H1 (cell line): Measurements from ENCODE around the gene RUNX1. TPM values are rescaled to one million over a fixed set of nuclear protein-coding genes. Genes with fewer than 3 reads are reported as not detected.

Experiments used
- CTCF ChIA-PET: fragments of 300-600 bp; sonication (Branson Sonifier 250); formaldehyde crosslinking; loops from one replicate; lab custom pipeline; 2021; ENCODE audit not compliant: partially characterized antibody; lab: Charles Lee
- POLR2A ChIA-PET: fragments of 300-600 bp; sonication (Branson Sonifier 250); formaldehyde crosslinking; loops from one replicate; lab custom pipeline; 2021; ENCODE audit warnings: inconsistent platforms; ENCODE audit not compliant: partially characterized antibody; lab: Charles Lee
- DNase-seq, 2 experiments: peaks; one replicate each; pipeline versions ENCODE4 v3.0.0 to v3.0.0-alpha.2; 2010 to 2022; ENCODE audit warnings: low spot score in 2 of 2, low read depth in 1 of 2, mixed read lengths in 1 of 2
- FAIRE-seq: peaks from 2 replicates; lab custom pipeline; 2011; peaks lifted over from hg19 to GRCh38; lab: Jason Lieb, UNC
- H2AFZ ChIP-seq: 2 replicates; pipeline ENCODE4 v1.8.1; 2012; ENCODE audit warnings: low read length, inconsistent platforms
- H2AK5ac ChIP-seq: 2 replicates; pipeline ENCODE4 v1.6.1; 2013; ENCODE audit warnings: low read depth, low read length
- H2BK120ac ChIP-seq: replicated peaks from 2 replicates; pipeline ENCODE3; 2013; ENCODE audit warnings: low read depth, low read length, inconsistent platforms
- H2BK12ac ChIP-seq: 2 replicates; pipeline ENCODE4 v1.6.1; 2013; ENCODE audit warnings: low read depth, low read length
- H2BK15ac ChIP-seq: 2 replicates; pipeline ENCODE4 v1.6.1; 2013; ENCODE audit warnings: low read length
- H2BK20ac ChIP-seq: 2 replicates; pipeline ENCODE4 v1.6.1; 2013; ENCODE audit warnings: low read length
- H2BK5ac ChIP-seq: 2 replicates; pipeline ENCODE4 v1.6.1; 2013; ENCODE audit warnings: low read depth, low read length
- H3K14ac ChIP-seq: 2 replicates; pipeline ENCODE4 v1.6.1; 2013; ENCODE audit warnings: inconsistent platforms; ENCODE audit not compliant: insufficient read length
- H3K18ac ChIP-seq: 2 replicates; pipeline ENCODE4 v1.6.1; 2013; ENCODE audit warnings: low read length; ENCODE audit errors: extremely low read depth
- H3K23ac ChIP-seq: 2 replicates; pipeline ENCODE4 v1.6.1; 2013; ENCODE audit warnings: inconsistent platforms; ENCODE audit not compliant: insufficient read length
- H3K23me2 ChIP-seq: 2 replicates; pipeline ENCODE4 v1.6.1; 2013; ENCODE audit warnings: low read depth, low read length
- H3K27ac ChIP-seq: 2 replicates; pipeline ENCODE4 v1.6.1; 2011; ENCODE audit warnings: low read depth, low read length, inconsistent platforms
- H3K27me3 ChIP-seq, 4 experiments: replicated peaks in 1 of 4; 1 replicate in 1 of 4; 2 replicates in 3 of 4; pipeline versions ENCODE4 v1.6.1 to v1.8.1; 2011 to 2013; ENCODE audit warnings: low read length in 3 of 4, mild to moderate bottlenecking in 3 of 4, inconsistent platforms in 2 of 4, mixed read lengths in 2 of 4, moderate library complexity in 1 of 4; ENCODE audit not compliant: control insufficient read depth in 3 of 4, insufficient read depth in 3 of 4; ENCODE audit errors: extremely low read depth in 1 of 4
- H3K36me3 ChIP-seq, 4 experiments: 2 replicates each; pipeline versions ENCODE4 v1.6.1 to v1.8.1; 2011 to 2013; ENCODE audit warnings: mild to moderate bottlenecking in 4 of 4, low read length in 3 of 4, moderate library complexity in 2 of 4, control low read depth in 1 of 4, inconsistent platforms in 1 of 4; ENCODE audit not compliant: insufficient read depth in 4 of 4, control insufficient read depth in 2 of 4
- H3K4ac ChIP-seq: replicated peaks from 2 replicates; pipeline ENCODE3; 2013; ENCODE audit warnings: low read length, low read depth, mixed read lengths, inconsistent platforms; ENCODE audit not compliant: insufficient read length
- H3K4me1 ChIP-seq, 4 experiments: replicated peaks in 1 of 4; 1 replicate in 1 of 4; 2 replicates in 3 of 4; pipeline versions ENCODE4 v1.6.1 to v1.8.1; 2011 to 2013; ENCODE audit warnings: low read length in 3 of 4, inconsistent platforms in 2 of 4, mixed read lengths in 1 of 4; ENCODE audit not compliant: insufficient read depth in 4 of 4, control insufficient read depth in 3 of 4
- H3K4me2 ChIP-seq, 2 experiments: 2 replicates each; pipeline versions ENCODE4 v1.6.1 to v1.8.1; 2011 to 2013; ENCODE audit warnings: low read depth in 2 of 2, low read length in 2 of 2, control low read depth in 1 of 2, inconsistent platforms in 1 of 2, mild to moderate bottlenecking in 1 of 2; ENCODE audit not compliant: insufficient read depth in 1 of 2
- H3K4me3 ChIP-seq, 4 experiments: fragments of 200-600, 300-600 bp in 1 of 4; sonication (generic), shearing (Covaris generic), sonication (Bioruptor Twin) in 1 of 4; 2 replicates each; pipeline versions ENCODE4 v1.5.1 to v1.8.1; 2011 to 2016; ENCODE audit warnings: low read length in 4 of 4, low read depth in 3 of 4, control low read depth in 2 of 4, inconsistent platforms in 2 of 4, mild to moderate bottlenecking in 2 of 4, mixed read lengths in 1 of 4, moderate library complexity in 1 of 4; ENCODE audit not compliant: insufficient read depth in 2 of 4; ENCODE audit errors: extremely low read depth in 1 of 4
- H3K56ac ChIP-seq: replicated peaks from 2 replicates; pipeline ENCODE3; 2013; ENCODE audit warnings: low read depth, mild to moderate bottlenecking, mixed read lengths, low read length, inconsistent platforms; ENCODE audit not compliant: insufficient read length
- H3K79me1 ChIP-seq: 2 replicates; pipeline ENCODE4 v1.6.1; 2013; ENCODE audit warnings: low read depth, low read length, control low read depth
- H3K79me2 ChIP-seq, 2 experiments: 2 replicates each; pipeline versions ENCODE4 v1.6.1 to v1.8.1; 2012 to 2013; ENCODE audit warnings: low read length in 2 of 2, mild to moderate bottlenecking in 2 of 2, inconsistent platforms in 1 of 2; ENCODE audit not compliant: insufficient read depth in 2 of 2, control insufficient read depth in 1 of 2
- H3K9ac ChIP-seq, 4 experiments: replicated peaks in 1 of 4; 1 replicate in 1 of 4; 2 replicates in 3 of 4; pipeline versions ENCODE4 v1.6.1 to v1.8.1; 2011 to 2013; ENCODE audit warnings: low read depth in 3 of 4, low read length in 3 of 4, control low read depth in 2 of 4, mild to moderate bottlenecking in 2 of 4, moderate library complexity in 2 of 4, inconsistent platforms in 1 of 4; ENCODE audit errors: extremely low read depth in 1 of 4
- H3K9me3 ChIP-seq, 2 experiments: 2 replicates each; pipeline versions ENCODE4 v1.6.1 to v1.8.1; 2012 to 2013; ENCODE audit warnings: mild to moderate bottlenecking in 2 of 2, moderate library complexity in 2 of 2, control low read depth in 1 of 2, inconsistent platforms in 1 of 2, low read depth in 1 of 2, low read length in 1 of 2, mixed read lengths in 1 of 2; ENCODE audit not compliant: insufficient read depth in 2 of 2
- H4K20me1 ChIP-seq, 2 experiments: replicated peaks in 1 of 2; 2 replicates each; pipeline versions ENCODE3 to v1.8.1; 2011 to 2013; ENCODE audit warnings: inconsistent platforms in 2 of 2, low read length in 2 of 2, mild to moderate bottlenecking in 1 of 2; ENCODE audit not compliant: insufficient read depth in 2 of 2, control insufficient read depth in 1 of 2
- H4K5ac ChIP-seq: 2 replicates; pipeline ENCODE4 v1.6.1; 2013; ENCODE audit warnings: low read length, low read depth, mixed read lengths, inconsistent platforms; ENCODE audit not compliant: insufficient read length
- H4K8ac ChIP-seq: 2 replicates; pipeline ENCODE4 v1.8.0; 2013; ENCODE audit warnings: mild to moderate bottlenecking, moderate library complexity, low read length, inconsistent platforms; ENCODE audit not compliant: insufficient read depth; ENCODE audit errors: extremely low read depth
- H4K91ac ChIP-seq: replicated peaks from 2 replicates; pipeline ENCODE3; 2013; ENCODE audit warnings: low read length, mixed read lengths, inconsistent platforms; ENCODE audit not compliant: insufficient read length
- BRCA1 ChIP-seq: IDR thresholded peaks from 2 replicates; pipeline ENCODE4 v1.6.1; 2012; ENCODE audit warnings: low read depth, low read length, improper control_type of control experiment
- NANOG ChIP-seq: IDR thresholded peaks from 2 replicates; pipeline ENCODE4 v1.6.1; 2011; ENCODE audit warnings: low read length, low read depth, mild to moderate bottlenecking, inconsistent platforms; ENCODE audit not compliant: insufficient read depth, poor library complexity, severe bottlenecking
- POU5F1 ChIP-seq: IDR thresholded peaks from 2 replicates; pipeline ENCODE4 v1.6.1; 2011; ENCODE audit warnings: low read depth, mild to moderate bottlenecking, low read length, moderate library complexity
- RBBP5 ChIP-seq: IDR thresholded peaks from 2 replicates; pipeline ENCODE4 v1.7.1; 2012; ENCODE audit warnings: low read depth, mild to moderate bottlenecking, inconsistent platforms, low read length, moderate library complexity, borderline replicate concordance
- RFX5 ChIP-seq: IDR thresholded peaks from 2 replicates; pipeline ENCODE4 v1.6.1; 2011; ENCODE audit warnings: low read depth, low read length, improper control_type of control experiment, borderline replicate concordance
- RXRA ChIP-seq: IDR thresholded peaks from 2 replicates; pipeline ENCODE4 v1.6.1; 2011; ENCODE audit warnings: low read depth, mild to moderate bottlenecking, low read length, moderate library complexity; ENCODE audit not compliant: insufficient read depth
- SP2 ChIP-seq: IDR thresholded peaks from 2 replicates; pipeline ENCODE4 v1.6.1; 2012; ENCODE audit warnings: mild to moderate bottlenecking, low read length, inconsistent platforms
- SUZ12 ChIP-seq: fragments of 200-600 bp; sonication (generic); IDR thresholded peaks from 2 replicates; pipeline ENCODE4 v1.6.1; 2012; ENCODE audit warnings: mild to moderate bottlenecking, inconsistent platforms, low read length, moderate library complexity, mixed read lengths
- TBP ChIP-seq: IDR thresholded peaks from 2 replicates; pipeline ENCODE4 v1.6.1; 2011; ENCODE audit warnings: low read depth, low read length, improper control_type of control experiment
- TEAD4 ChIP-seq: IDR thresholded peaks from 2 replicates; pipeline ENCODE4 v1.6.1; 2012; ENCODE audit warnings: low read depth, low read length, inconsistent platforms, mixed read lengths
- WGBS, 2 experiments: shearing (Covaris generic) in 1 of 2; methylation state at CpG; one replicate each; pipeline versions ENCODE4 v1.1.6 to v1.1.7; 2013 to 2015; ENCODE audit warnings: low lambda C conversion rate in 2 of 2, mixed read lengths in 2 of 2, inconsistent platforms in 1 of 2, low coverage in 1 of 2, missing lambda C conversion rate in 1 of 2; ENCODE audit not compliant: insufficient replicate concordance in 2 of 2, insufficient coverage in 1 of 2, insufficient read length in 1 of 2; ENCODE audit errors: extremely low coverage in 1 of 2, missing lambda C conversion rate in 1 of 2; 5-methylcytosine and 5-hydroxymethylcytosine counted together
- polyA plus RNA-seq, 7 experiments: library from polyadenylated mRNA; depleted of rRNA in 3 of 7; stranded (reverse) in 5 of 7; unstranded in 2 of 7; fragments of >200 nt in 5 of 7; fragments of 200-250 nt in 2 of 7; gene quantifications; 1 replicate in 5 of 7; 2 replicates in 1 of 7; 4 replicates in 1 of 7; pipeline versions ENCODE4 v1.2.1 to v1.2.3, GENCODE V29; 2011 to 2013; ENCODE audit warnings: missing spikeins in 2 of 7, mixed read lengths in 2 of 7
- total RNA-seq: library from RNA; stranded (reverse); fragmentation: NEBNext Ultra II Directional; extraction: Animal tissue kit (Norgen Biotek cat#: 25700); gene quantifications from 2 replicates; pipeline ENCODE4 v1.2.1, GENCODE V29; 2021
- TF ChIP-seq, protein P1 (sequence below): IDR thresholded peaks from 2 replicates; pipeline ENCODE4 v1.6.1; 2012; ENCODE audit warnings: inconsistent platforms

Gene RUNX1
- total and polyA plus RNA-seq, 2 of the 8 experiments (the other 6 are each of a cell fraction or from before 2014, with no cell fraction given): 0.20 to 0.60 TPM

DNA sequence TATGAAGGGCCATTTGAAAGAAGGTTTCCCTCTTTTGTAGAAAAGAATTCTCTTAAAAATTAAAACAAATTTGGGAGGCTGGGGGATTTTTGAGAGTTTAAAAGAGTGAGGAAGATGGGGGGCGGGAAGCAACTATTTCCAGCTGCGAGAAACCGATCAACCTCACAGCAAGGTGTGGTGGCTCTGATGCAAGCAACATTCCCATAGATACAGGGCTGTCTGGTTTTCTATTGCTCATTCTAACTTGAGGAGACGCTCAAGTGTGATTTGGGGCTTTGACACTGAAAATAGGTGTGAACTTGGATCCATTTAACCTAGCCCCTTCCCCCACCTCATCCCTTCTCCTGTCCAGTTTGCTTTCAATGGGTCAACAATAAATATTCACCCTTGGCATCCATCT, 7.2 kb downstream of the RUNX1 start:
- no peak overlapping the region for H3K9ac ChIP-seq
- H2BK5ac ChIP-seq: no peak overlapping the region
- no peak for DNase-seq
- no peak overlapping the region for H2BK20ac ChIP-seq
- WGBS, 2 experiments: 87% methylated on average over 4 of the region's 4 CpGs; no CpG with 5 or more reads in 1 of the 2 experiments
- no peaks in the 10 kb centered on the region for H4K20me1 ChIP-seq
- no peak overlapping the region for H3K4ac ChIP-seq
- no peak overlapping the region for H4K91ac ChIP-seq
- H4K8ac ChIP-seq: no peak overlapping the region
- no peaks in the 10 kb centered on the region for H3K36me3 ChIP-seq
- CTCF ChIA-PET: no interaction called here
- H3K23me2 ChIP-seq: no peaks in the 10 kb centered on the region
- H3K27ac ChIP-seq: no peak overlapping the region
- no peak overlapping the region for H4K5ac ChIP-seq
- H3K14ac ChIP-seq: no peak overlapping the region
- H3K4me3 ChIP-seq: no peak overlapping the region
- H3K23ac ChIP-seq: no peak overlapping the region
- no peaks in the 10 kb centered on the region for H3K79me1 ChIP-seq
- no peaks in the 10 kb centered on the region for H3K79me2 ChIP-seq
- H3K27me3 ChIP-seq: 0 out of 7 replicates have a peak, but pooled peaks cover 0 to 3% (median 0%) of the 10 kb centered on the region in 4 experiments
- no peak overlapping the region for H3K56ac ChIP-seq
- no peak overlapping the region for H2AFZ ChIP-seq
- POLR2A ChIA-PET: no interaction called here
- H2BK120ac ChIP-seq: no peak overlapping the region
- H3K4me1 ChIP-seq: peaks cover 0 to 6% (median 0%) of the 10 kb centered on the region in 4 experiments; a peak in 2 of 7 replicates
- H3K4me2 ChIP-seq: no peak overlapping the region
- H2BK15ac ChIP-seq: no peak overlapping the region
- no peaks in the 10 kb centered on the region for H3K9me3 ChIP-seq
- H2AK5ac ChIP-seq: no peak overlapping the region
- no peak for FAIRE-seq
- H3K18ac ChIP-seq: no peak overlapping the region
- no peak overlapping the region for H2BK12ac ChIP-seq
- TF ChIP-seq POU5F1 (no peak), RBBP5 (no peak), SUZ12 (no peak), TEAD4 (no peak), BRCA1 (no peak), NANOG (no peak), SP2 (no peak), TBP (no peak), RXRA (no peak), RFX5 (no peak)
- TF ChIP-seq, protein P1, sequence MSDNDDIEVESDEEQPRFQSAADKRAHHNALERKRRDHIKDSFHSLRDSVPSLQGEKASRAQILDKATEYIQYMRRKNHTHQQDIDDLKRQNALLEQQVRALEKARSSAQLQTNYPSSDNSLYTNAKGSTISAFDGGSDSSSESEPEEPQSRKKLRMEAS: no peak
